ENCODE data around the gene PDE8A. TPM values are rescaled to one million over a fixed set of nuclear protein-coding genes. Genes with fewer than 3 reads are reported as not detected.

Gene PDE8A
- total RNA-seq, 1 donor from 2014 or later, result 23.7 TPM

GRCh38 chr15:85116494-85116893 lies 134.8 kb downstream of the PDE8A start:
- no peaks in the 10 kb centered on the region for H3K4me1 Mint-ChIP-seq (ENCODE audit: unreplicated experiment)
- H3K27me3 Mint-ChIP-seq (ENCODE audit: unreplicated experiment), result no peaks in the 10 kb centered on the region
- no peak overlapping the region for H3K4me3 Mint-ChIP-seq (ENCODE audit: unreplicated experiment)
- H3K9me3 Mint-ChIP-seq (ENCODE audit: unreplicated experiment), result no peaks in the 10 kb centered on the region
- no peak for DNase-seq (ENCODE audit: extremely low spot score, unreplicated experiment)
- no peak for TF ChIP-seq CTCF (IDR thresholded peaks at IDR 0.05)
- no peak overlapping the region for H3K27ac Mint-ChIP-seq (ENCODE audit: unreplicated experiment)
- peaks cover 37% of the 10 kb centered on the region for H3K36me3 Mint-ChIP-seq (ENCODE audit: unreplicated experiment)

- TF ChIP-seq CTCF (IDR thresholded peaks at IDR 0.05), result no peak
- peak; percentile 32 for DNase-seq (ENCODE audit: extremely low spot score, unreplicated experiment)
- Mint-ChIP-seq H3K36me3 (ENCODE audit: unreplicated experiment) (peaks cover 40% of the 10 kb centered on the region), H3K27me3 (ENCODE audit: unreplicated experiment) (no peaks in the 10 kb centered on the region), H3K9me3 (ENCODE audit: unreplicated experiment) (no peaks in the 10 kb centered on the region), H3K27ac (ENCODE audit: unreplicated experiment) (no peak overlapping the region), H3K4me1 (ENCODE audit: unreplicated experiment) (no peaks in the 10 kb centered on the region), H3K4me3 (ENCODE audit: unreplicated experiment) (no peak overlapping the region)
Measured at GRCh38 chr15:85116925-85117646, 135.4 kb downstream of the PDE8A start.

GRCh38 chr15:85118173-85118572 lies 136.5 kb downstream of the PDE8A start:
- no peak for TF ChIP-seq CTCF (IDR thresholded peaks at IDR 0.05)
- peaks cover 43% of the 10 kb centered on the region for H3K36me3 Mint-ChIP-seq (ENCODE audit: unreplicated experiment)
- no peak overlapping the region for H3K27ac Mint-ChIP-seq (ENCODE audit: unreplicated experiment)
- H3K9me3 Mint-ChIP-seq (ENCODE audit: unreplicated experiment), result no peaks in the 10 kb centered on the region
- no peaks in the 10 kb centered on the region for H3K4me1 Mint-ChIP-seq (ENCODE audit: unreplicated experiment)
- H3K27me3 Mint-ChIP-seq (ENCODE audit: unreplicated experiment), result no peaks in the 10 kb centered on the region
- no peak overlapping the region for H3K4me3 Mint-ChIP-seq (ENCODE audit: unreplicated experiment)
- no peak for DNase-seq (ENCODE audit: extremely low spot score, unreplicated experiment)

- Mint-ChIP-seq H3K27ac (ENCODE audit: unreplicated experiment) (peak overlapping the region; percentile 48), H3K4me3 (ENCODE audit: unreplicated experiment) (no peak overlapping the region), H3K4me1 (ENCODE audit: unreplicated experiment) (no peaks in the 10 kb centered on the region), H3K27me3 (ENCODE audit: unreplicated experiment) (no peaks in the 10 kb centered on the region), H3K36me3 (ENCODE audit: unreplicated experiment) (peaks cover 46% of the 10 kb centered on the region), H3K9me3 (ENCODE audit: unreplicated experiment) (no peaks in the 10 kb centered on the region)
- no peak for DNase-seq (ENCODE audit: extremely low spot score, unreplicated experiment)
- no peak for TF ChIP-seq CTCF (IDR thresholded peaks at IDR 0.05)
Measured at GRCh38 chr15:85118581-85118980, 136.9 kb downstream of the PDE8A start.

- H3K9me3 Mint-ChIP-seq (ENCODE audit: unreplicated experiment), result no peaks in the 10 kb centered on the region
- no peak overlapping the region for H3K27ac Mint-ChIP-seq (ENCODE audit: unreplicated experiment)
- H3K36me3 Mint-ChIP-seq (ENCODE audit: unreplicated experiment), result peaks cover 51% of the 10 kb centered on the region
- H3K4me3 Mint-ChIP-seq (ENCODE audit: unreplicated experiment), result no peak overlapping the region
- H3K27me3 Mint-ChIP-seq (ENCODE audit: unreplicated experiment), result no peaks in the 10 kb centered on the region
- peaks cover 9% of the 10 kb centered on the region for H3K4me1 Mint-ChIP-seq (ENCODE audit: unreplicated experiment)
- DNase-seq (ENCODE audit: extremely low spot score, unreplicated experiment), result no peak
- TF ChIP-seq CTCF (IDR thresholded peaks at IDR 0.05), result no peak
Measured at GRCh38 chr15:85120351-85121113, 138.9 kb downstream of the PDE8A start.

Measured in osteocyte (in vitro differentiated cells).